Epithelial cell of esophagus (primary cell): ENCODE measurements around the gene TOP2A.
A peak's percentile ranks its signal among the peaks of the same experiment; 100 is the strongest.
"Not testable (repeated sequence)": the region's sequence is repeated elsewhere in the genome, so short reads cannot be mapped to it uniquely, and the experiment has no call there.

ENCODE experiments used
- DNase-seq: peaks from one replicate; pipeline ENCODE4 v3.0.0; 2010; ENCODE audit warnings: low read depth
- H3K4me3 ChIP-seq: 2 replicates; pipeline ENCODE4 v1.5.1; 2011; ENCODE audit warnings: mild to moderate bottlenecking, low read length, control low read depth
- CTCF ChIP-seq: IDR thresholded peaks from 2 replicates; pipeline ENCODE4 v1.5.1; 2011; ENCODE audit warnings: low read depth, mild to moderate bottlenecking, low read length, control low read depth, inconsistent platforms; ENCODE audit not compliant: insufficient read depth; ENCODE audit errors: missing control alignments

The TOP2A gene

GRCh38 chr17:40402668-40403067 is 15.0 kb downstream of the TOP2A start:
- H3K4me3 ChIP-seq = no peak overlapping the region
- no peak for TF ChIP-seq CTCF
- no peak for DNase-seq

GRCh38 chr17:40399185-40399584 is 18.5 kb downstream of the TOP2A start:
- peak; percentile 68 for DNase-seq
- peak; percentile 49 for TF ChIP-seq CTCF
- H3K4me3 ChIP-seq = no peak overlapping the region

GRCh38 chr17:40386555-40386954 is 31.1 kb downstream of the TOP2A start:
- DNase-seq, H3K4me3 ChIP-seq: not testable (repeated sequence)

GRCh38 chr17:40382251-40382650 is 35.4 kb downstream of the TOP2A start:
- no peak for TF ChIP-seq CTCF
- no peak overlapping the region for H3K4me3 ChIP-seq
- no peak for DNase-seq

- no peak overlapping the region for H3K4me3 ChIP-seq
- no peak for DNase-seq
- TF ChIP-seq CTCF = no peak
Observed at GRCh38 chr17:40378966-40379365, 38.7 kb downstream of the TOP2A start.

- no peak for TF ChIP-seq CTCF
- no peak overlapping the region for H3K4me3 ChIP-seq
- DNase-seq = no peak
Observed at GRCh38 chr17:40377832-40378231, 39.9 kb downstream of the TOP2A start.

- H3K4me3 ChIP-seq, DNase-seq: not testable (repeated sequence)
Observed at GRCh38 chr17:40376541-40376940, 41.2 kb downstream of the TOP2A start.

GRCh38 chr17:40375786-40376185 is 41.9 kb downstream of the TOP2A start:
- H3K4me3 ChIP-seq = not testable (repeated sequence)

GRCh38 chr17:40374821-40375498 is 42.7 kb downstream of the TOP2A start:
- DNase-seq = no peak
- H3K4me3 ChIP-seq = no peak overlapping the region
- TF ChIP-seq CTCF = no peak

More at GRCh38 chr17:40375786-40376185, 41.9 kb downstream of the TOP2A start:
- DNase-seq = not testable (repeated sequence)
